CD4-positive, alpha-beta T cell (primary cell): ENCODE data around the gene PKHD1. TPM values are rescaled to one million over a fixed set of nuclear protein-coding genes. Genes with fewer than 3 reads are reported as not detected.

Experiments used
- ATAC-seq: fragments of 200-7000 bp; cut with Tn5 transposase; one replicate; pipeline ENCODE4 v1.10.0; 2022; ENCODE audit warnings: mild to moderate bottlenecking; ENCODE audit not compliant: poor library complexity
- CTCF ChIA-PET: fragments of 350-600 bp; sonication (Branson Sonifier 250); formaldehyde crosslinking; loops from one replicate; lab custom pipeline; 2021; ENCODE audit warnings: antibody characterized with exemption, inconsistent platforms; lab: Charles Lee
- POLR2A ChIA-PET: fragments of 350-600 bp; sonication (Branson Sonifier 250); formaldehyde crosslinking; loops from one replicate; lab custom pipeline; 2021; ENCODE audit warnings: antibody characterized with exemption, inconsistent platforms; lab: Charles Lee
- DNase-seq, 14 experiments: peaks; one replicate each; pipeline ENCODE4 v3.0.0-alpha.2; 2013 to 2020; ENCODE audit warnings: mixed read lengths in 2 of 14
- H3K27ac ChIP-seq, 2 donors: one replicate each; pipeline versions ENCODE4 v1.5.1 to v1.7.0; 2013; ENCODE audit warnings: low read length in 2 of 2, low read depth in 1 of 2, mild to moderate bottlenecking in 1 of 2
- H3K27me3 ChIP-seq, 2 experiments: 1 replicate in 1 of 2; 2 replicates in 1 of 2; pipeline versions ENCODE4 v1.6.1 to v1.7.0; 2013; ENCODE audit warnings: low read length in 2 of 2, control low read depth in 1 of 2, mild to moderate bottlenecking in 1 of 2, moderate library complexity in 1 of 2; ENCODE audit not compliant: insufficient read depth in 2 of 2, control insufficient read depth in 1 of 2
- H3K36me3 ChIP-seq: one replicate; pipeline ENCODE4 v1.6.1; 2013; ENCODE audit warnings: low read length, control low read depth; ENCODE audit not compliant: insufficient read depth
- H3K4me1 ChIP-seq: one replicate; pipeline ENCODE4 v1.6.1; 2013; ENCODE audit warnings: low read length, control low read depth; ENCODE audit not compliant: insufficient read depth
- H3K4me3 ChIP-seq: one replicate; pipeline ENCODE4 v1.5.1; 2013; ENCODE audit warnings: mild to moderate bottlenecking, low read length, moderate library complexity
- H3K9me3 ChIP-seq, 2 experiments: 1 replicate in 1 of 2; 2 replicates in 1 of 2; pipeline versions ENCODE4 v1.6.1 to v1.7.0; 2013; ENCODE audit warnings: low read length in 2 of 2, mild to moderate bottlenecking in 2 of 2, control low read depth in 1 of 2, moderate library complexity in 1 of 2; ENCODE audit not compliant: control insufficient read depth in 1 of 2, insufficient read depth in 1 of 2
- H3K27ac Mint-ChIP-seq: one replicate; pipeline ENCODE4 v1.8.0; 2020; ENCODE audit warnings: mixed read lengths
- H3K27me3 Mint-ChIP-seq: one replicate; pipeline ENCODE4 v1.8.0; 2021; ENCODE audit warnings: mixed read lengths
- H3K36me3 Mint-ChIP-seq: one replicate; pipeline ENCODE4 v1.8.0; 2021; ENCODE audit warnings: low read depth, mixed read lengths
- H3K4me1 Mint-ChIP-seq: one replicate; pipeline ENCODE4 v1.8.0; 2021; ENCODE audit warnings: low read depth, mixed read lengths
- H3K4me3 Mint-ChIP-seq: one replicate; pipeline ENCODE4 v1.8.0; 2020; ENCODE audit warnings: mild to moderate bottlenecking, mixed read lengths
- H3K9me3 Mint-ChIP-seq: one replicate; pipeline ENCODE4 v1.8.0; 2020; ENCODE audit warnings: mixed read lengths
- CTCF ChIP-seq: fragments of 200-600 bp; IDR thresholded peaks from one replicate; pipeline ENCODE4 v1.8.0; 2022; ENCODE audit warnings: antibody characterized with exemption, mild to moderate bottlenecking
- intact Hi-C, 2 experiments: fragments of 100-400 bp; cut with DNase I in 1 of 2; cut with micrococcal nuclease in 1 of 2; formaldehyde crosslinking; loops; one replicate each; pipeline versions ENCODE4 v1.15.1 to v1.9.0; 2023 to 2025; cut with DNase I, micrococcal nuclease
- total RNA-seq, 174 experiments: library from RNA in 2 of 174; stranded (reverse) in 2 of 174; gene quantifications; one replicate each; pipeline ENCODE4 v1.2.3 and lab custom pipeline; 2021 to 2026

PKHD1 gene
- total RNA-seq, 2 experiments from 2014 or later, result 0.03 TPM; not detected in 1

- no peaks in the 10 kb centered on the region for H3K27me3 ChIP-seq
- no peaks in the 10 kb centered on the region for H3K9me3 Mint-ChIP-seq
These were observed 243.1 kb downstream of the PKHD1 start for GRCh38 chr6:51844336-51844735.

GRCh38 chr6:51843456-51844056 is 243.9 kb downstream of the PKHD1 start:
- H3K4me1 ChIP-seq, result no peaks in the 10 kb centered on the region
- Mint-ChIP-seq H3K4me3 (no peak overlapping the region), H3K27me3 (no peaks in the 10 kb centered on the region), H3K27ac (no peak overlapping the region), H3K9me3 (no peaks in the 10 kb centered on the region), H3K36me3 (no peaks in the 10 kb centered on the region), H3K4me1 (no peaks in the 10 kb centered on the region)
- no peaks in the 10 kb centered on the region for H3K9me3 ChIP-seq
- no peak for TF ChIP-seq CTCF
- no peak overlapping the region for H3K27ac ChIP-seq
- no peak for ATAC-seq
- no peaks in the 10 kb centered on the region for H3K27me3 ChIP-seq
- no peak overlapping the region for H3K4me3 ChIP-seq
- no peak for DNase-seq
- intact Hi-C loops, result no loop called here
- no peaks in the 10 kb centered on the region for H3K36me3 ChIP-seq
- ChIA-PET POLR2A (no interaction called here), CTCF (no interaction called here)

More at GRCh38 chr6:51844336-51844735, 243.1 kb downstream of the PKHD1 start:
- CTCF ChIA-PET, result no interaction called here
- H3K4me3 ChIP-seq, result no peak overlapping the region
- H3K9me3 ChIP-seq, result no peaks in the 10 kb centered on the region
- Mint-ChIP-seq H3K4me1 (no peaks in the 10 kb centered on the region), H3K27ac (no peak overlapping the region), H3K36me3 (no peaks in the 10 kb centered on the region), H3K27me3 (no peaks in the 10 kb centered on the region), H3K4me3 (no peak overlapping the region)
- ATAC-seq (no peak), DNase-seq (no peak)
- POLR2A ChIA-PET, result no interaction called here
- H3K27ac ChIP-seq, result no peak overlapping the region
- TF ChIP-seq CTCF, result no peak
- no peaks in the 10 kb centered on the region for H3K4me1 ChIP-seq
- intact Hi-C loops, result no loop called here
- no peaks in the 10 kb centered on the region for H3K36me3 ChIP-seq

GRCh38 chr6:51842804-51843378 is 244.5 kb downstream of the PKHD1 start:
- Histone ChIP-seq H3K4me3 (no peak overlapping the region), H3K9me3 (no peaks in the 10 kb centered on the region), H3K27ac (no peak overlapping the region), H3K36me3 (no peaks in the 10 kb centered on the region), H3K27me3 (no peaks in the 10 kb centered on the region), H3K4me1 (no peaks in the 10 kb centered on the region)
- H3K27ac Mint-ChIP-seq, result no peak overlapping the region
- ATAC-seq (no peak), DNase-seq (no peak)
- intact Hi-C loops, result no loop called here
- no peaks in the 10 kb centered on the region for H3K9me3 Mint-ChIP-seq
- no peaks in the 10 kb centered on the region for H3K36me3 Mint-ChIP-seq
- H3K4me1 Mint-ChIP-seq, result no peaks in the 10 kb centered on the region
- no peak overlapping the region for H3K4me3 Mint-ChIP-seq
- CTCF ChIA-PET, result no interaction called here
- no peak for TF ChIP-seq CTCF
- POLR2A ChIA-PET, result no interaction called here
- no peaks in the 10 kb centered on the region for H3K27me3 Mint-ChIP-seq
